MM.1S (cell line): ENCODE data around the gene SH2D7.

Experiments used
- CTCF ChIP-seq: fragments of 300-600 bp; sonication (generic); IDR thresholded peaks from 2 replicates; pipeline ENCODE4 v1.5.1; 2016; ENCODE audit warnings: antibody characterized with exemption, low read length, mixed read lengths
- EZH2 ChIP-seq: fragments of 300-600 bp; sonication (generic); optimal IDR thresholded peaks from 2 replicates; pipeline ENCODE3; 2017; ENCODE audit warnings: low read depth, mild to moderate bottlenecking, antibody characterized with exemption, low read length, mixed read lengths

DNA sequence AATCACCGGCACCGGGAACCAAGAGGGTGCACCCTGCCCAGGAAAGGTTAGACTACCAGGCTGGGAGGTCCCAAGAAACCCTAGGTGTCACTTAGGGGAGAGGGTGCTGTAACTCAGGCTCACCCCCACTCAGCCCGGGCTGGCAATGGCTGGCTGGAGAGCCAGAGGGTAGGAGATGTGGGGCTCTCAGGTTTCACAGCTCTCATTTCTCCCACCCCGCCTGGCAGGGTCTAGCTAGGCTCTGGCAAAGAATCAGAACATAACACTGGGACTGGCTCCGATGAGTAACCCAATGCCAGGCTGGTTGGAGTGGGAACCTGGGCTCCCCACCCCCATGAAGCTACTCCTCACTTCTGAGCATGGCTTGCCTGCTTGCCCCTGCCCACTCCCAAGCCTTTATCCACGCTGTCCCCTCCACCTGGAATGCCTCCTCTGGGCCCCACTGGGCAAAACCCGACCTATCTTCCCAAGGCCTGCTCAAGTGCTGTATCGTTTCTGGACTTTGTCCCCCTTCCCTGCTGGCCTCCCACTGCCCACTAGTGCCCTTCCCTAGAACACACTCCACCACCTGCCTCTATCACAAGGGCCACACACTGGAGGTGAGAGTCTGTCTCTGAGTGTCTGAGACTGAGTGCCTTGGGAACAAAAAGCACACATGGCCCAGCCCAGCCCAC lies 36.9 kb downstream of the SH2D7 start:
- TF ChIP-seq CTCF (no peak), EZH2 (no peak)
